Mesenchymal stem cell (in vitro differentiated cells and primary cell): ENCODE results near the gene DUS1L.

ENCODE experiments used
- DNase-seq: peaks from one replicate; pipeline ENCODE4 v3.0.0-alpha.2; 2013
- H2AFZ ChIP-seq: one replicate; pipeline ENCODE4 v1.6.1; 2013; ENCODE audit warnings: low read depth, mild to moderate bottlenecking, control low read depth, inconsistent platforms, low read length, moderate library complexity
- H2AK5ac ChIP-seq: 2 replicates; pipeline ENCODE4 v1.6.1; 2013; ENCODE audit warnings: low read length, moderate library complexity, mild to moderate bottlenecking, inconsistent platforms; ENCODE audit not compliant: severe bottlenecking
- H2BK120ac ChIP-seq: one replicate; pipeline ENCODE4 v1.6.1; 2013; ENCODE audit warnings: low read depth, mild to moderate bottlenecking, inconsistent platforms, low read length, moderate library complexity
- H2BK12ac ChIP-seq, 2 experiments: one replicate each; pipeline ENCODE4 v1.6.1; 2013; ENCODE audit warnings: inconsistent platforms in 2 of 2, low read length in 2 of 2, mild to moderate bottlenecking in 2 of 2, moderate library complexity in 2 of 2, control low read depth in 1 of 2
- H2BK15ac ChIP-seq: one replicate; pipeline ENCODE4 v1.6.1; 2013; ENCODE audit warnings: mild to moderate bottlenecking, low read depth, inconsistent platforms; ENCODE audit not compliant: poor library complexity, severe bottlenecking
- H2BK5ac ChIP-seq: 2 replicates; pipeline ENCODE4 v1.6.1; 2013; ENCODE audit warnings: low read depth, mild to moderate bottlenecking, low read length, control low read depth, inconsistent platforms; ENCODE audit not compliant: poor library complexity, severe bottlenecking
- H3K14ac ChIP-seq, 2 experiments: one replicate each; pipeline ENCODE4 v1.6.1; 2013; ENCODE audit warnings: inconsistent platforms in 2 of 2, low read length in 2 of 2, control low read depth in 1 of 2, mild to moderate bottlenecking in 1 of 2, moderate library complexity in 1 of 2
- H3K18ac ChIP-seq, 2 experiments: one replicate each; pipeline ENCODE4 v1.6.1; 2013; ENCODE audit warnings: inconsistent platforms in 2 of 2, low read length in 2 of 2, control low read depth in 1 of 2, low read depth in 1 of 2, mild to moderate bottlenecking in 1 of 2
- H3K23ac ChIP-seq, 2 experiments: one replicate each; pipeline ENCODE4 v1.6.1; 2013; ENCODE audit warnings: inconsistent platforms in 2 of 2, low read length in 2 of 2, mild to moderate bottlenecking in 2 of 2, moderate library complexity in 2 of 2, control low read depth in 1 of 2
- H3K27ac ChIP-seq: 2 replicates; pipeline ENCODE4 v1.5.1; 2013; ENCODE audit warnings: mild to moderate bottlenecking, moderate library complexity, low read length, control low read depth, inconsistent platforms; ENCODE audit not compliant: poor library complexity, severe bottlenecking
- H3K27me3 ChIP-seq, 2 experiments: 2 replicates each; pipeline versions ENCODE4 v1.6.1 to v1.7.0; 2013; ENCODE audit warnings: low read length in 2 of 2, mild to moderate bottlenecking in 2 of 2, moderate library complexity in 2 of 2, control low read depth in 1 of 2, inconsistent platforms in 1 of 2; ENCODE audit not compliant: control insufficient read depth in 1 of 2, insufficient read depth in 1 of 2
- H3K36me3 ChIP-seq, 2 experiments: 2 replicates each; pipeline versions ENCODE4 v1.6.1 to v1.7.0; 2013; ENCODE audit warnings: low read length in 2 of 2, control low read depth in 1 of 2, inconsistent platforms in 1 of 2, low read depth in 1 of 2, mild to moderate bottlenecking in 1 of 2; ENCODE audit not compliant: insufficient read depth in 2 of 2, control insufficient read depth in 1 of 2
- H3K4ac ChIP-seq, 2 experiments: one replicate each; pipeline ENCODE4 v1.6.1; 2013; ENCODE audit warnings: inconsistent platforms in 2 of 2, low read length in 2 of 2, mild to moderate bottlenecking in 2 of 2, moderate library complexity in 2 of 2, control low read depth in 1 of 2, low read depth in 1 of 2
- H3K4me1 ChIP-seq: 2 replicates; pipeline ENCODE4 v1.6.1; 2013; ENCODE audit warnings: low read depth, low read length, control low read depth; ENCODE audit not compliant: control insufficient read depth, insufficient read depth
- H3K4me2 ChIP-seq: 2 replicates; pipeline ENCODE4 v1.6.1; 2013; ENCODE audit warnings: low read length, mild to moderate bottlenecking, inconsistent platforms; ENCODE audit not compliant: poor library complexity, severe bottlenecking
- H3K4me3 ChIP-seq, 2 experiments: 2 replicates each; pipeline versions ENCODE4 v1.5.1 to v1.7.0; 2013; ENCODE audit warnings: low read length in 2 of 2, mild to moderate bottlenecking in 2 of 2, control low read depth in 1 of 2, low read depth in 1 of 2; ENCODE audit not compliant: insufficient read depth in 1 of 2
- H3K79me1 ChIP-seq: replicated peaks from 2 replicates; pipeline ENCODE4 v1.6.1; 2013; ENCODE audit warnings: mild to moderate bottlenecking, control low read depth, low read length, inconsistent platforms; ENCODE audit not compliant: poor library complexity, severe bottlenecking
- H3K9ac ChIP-seq: 2 replicates; pipeline ENCODE4 v1.7.0; 2013; ENCODE audit warnings: mild to moderate bottlenecking, low read length, moderate library complexity
- H3K9me3 ChIP-seq: 2 replicates; pipeline ENCODE4 v1.7.0; 2013; ENCODE audit warnings: mild to moderate bottlenecking, low read length; ENCODE audit not compliant: control insufficient read depth
- H4K8ac ChIP-seq: one replicate; pipeline ENCODE4 v1.6.1; 2013; ENCODE audit warnings: inconsistent platforms, mild to moderate bottlenecking, low read length, moderate library complexity
- H4K91ac ChIP-seq: one replicate; pipeline ENCODE4 v1.6.1; 2013; ENCODE audit warnings: mild to moderate bottlenecking, low read length, inconsistent platforms
- WGBS: methylation state at CpG from one replicate; pipeline ENCODE4 v1.1.7; 2013; ENCODE audit warnings: mixed read lengths; 5-methylcytosine and 5-hydroxymethylcytosine counted together

The DUS1L gene

GRCh38 chr17:82079001-82079677 is 13.5 kb upstream of the DUS1L start:
- Histone ChIP-seq H3K79me1 (peaks cover 29% of the 10 kb centered on the region), H3K23ac (no peak overlapping the region), H4K8ac (peak overlapping the region; percentile 7), H3K4me1 (peaks cover 3% of the 10 kb centered on the region), H2BK120ac (no peak overlapping the region), H3K27ac (no peak overlapping the region), H2AFZ (no peak overlapping the region), H2BK15ac (no peak overlapping the region), H2BK5ac (no peak overlapping the region), H2BK12ac (no peak overlapping the region), H4K91ac (peak overlapping the region; percentile 25), H3K18ac (no peak overlapping the region), H2AK5ac (no peak overlapping the region), H3K9ac (no peak overlapping the region), H3K4me2 (no peak overlapping the region), H3K9me3 (no peaks in the 10 kb centered on the region), H3K4ac (no peak overlapping the region), H3K4me3 (no peak overlapping the region), H3K27me3 (no peaks in the 10 kb centered on the region), H3K14ac (no peak overlapping the region), H3K36me3 (peaks cover 58 to 77% of the 10 kb centered on the region in 2 experiments)
- WGBS, result 99% methylated on average over 46 of the region's 47 CpGs
- no peak for DNase-seq

- H3K4ac ChIP-seq, result no peak overlapping the region
- no peak overlapping the region for H2BK120ac ChIP-seq
- 97% methylated on average over 17 of the region's 18 CpGs for WGBS
- H3K4me3 ChIP-seq, result no peak overlapping the region
- DNase-seq, result no peak
- no peak overlapping the region for H3K23ac ChIP-seq
- no peak overlapping the region for H3K18ac ChIP-seq
- no peak overlapping the region for H2AFZ ChIP-seq
- no peak overlapping the region for H2BK5ac ChIP-seq
- H3K79me1 ChIP-seq, result peaks cover 25% of the 10 kb centered on the region
- H3K27ac ChIP-seq, result no peak overlapping the region
- no peak overlapping the region for H2AK5ac ChIP-seq
- no peak overlapping the region for H4K91ac ChIP-seq
- H3K36me3 ChIP-seq, result peaks cover 51 to 69% of the 10 kb centered on the region in 2 experiments
- no peaks in the 10 kb centered on the region for H3K9me3 ChIP-seq
- H3K4me1 ChIP-seq, result peaks cover 3% of the 10 kb centered on the region
- no peaks in the 10 kb centered on the region for H3K27me3 ChIP-seq
- no peak overlapping the region for H2BK15ac ChIP-seq
- H3K4me2 ChIP-seq, result no peak overlapping the region
- H4K8ac ChIP-seq, result no peak overlapping the region
- H3K9ac ChIP-seq, result no peak overlapping the region
- H3K14ac ChIP-seq, result no peak overlapping the region
- H2BK12ac ChIP-seq, result no peak overlapping the region
Measured at GRCh38 chr17:82078433-82078832, 12.8 kb upstream of the DUS1L start.

- no peak overlapping the region for H3K23ac ChIP-seq
- no peak overlapping the region for H2BK12ac ChIP-seq
- peaks cover 45 to 63% of the 10 kb centered on the region in 2 experiments for H3K36me3 ChIP-seq
- peaks cover 19% of the 10 kb centered on the region for H3K79me1 ChIP-seq
- no peak overlapping the region for H3K4ac ChIP-seq
- H4K91ac ChIP-seq, result peak overlapping the region; percentile 40
- H3K27me3 ChIP-seq, result no peaks in the 10 kb centered on the region
- no peak overlapping the region for H2BK5ac ChIP-seq
- no peak overlapping the region for H2BK120ac ChIP-seq
- WGBS, result 88% methylated on average over 28 of the region's 28 CpGs
- peak overlapping the region; percentile 84 for H4K8ac ChIP-seq
- H3K4me1 ChIP-seq, result peaks cover 3% of the 10 kb centered on the region
- DNase-seq, result no peak
- H3K4me3 ChIP-seq, result no peak overlapping the region
- no peak overlapping the region for H3K18ac ChIP-seq
- no peak overlapping the region for H3K27ac ChIP-seq
- H3K9me3 ChIP-seq, result no peaks in the 10 kb centered on the region
- H2AFZ ChIP-seq, result no peak overlapping the region
- H3K4me2 ChIP-seq, result no peak overlapping the region
- no peak overlapping the region for H2AK5ac ChIP-seq
- peak overlapping the region; percentile 41 for H2BK15ac ChIP-seq
- no peak overlapping the region for H3K9ac ChIP-seq
- H3K14ac ChIP-seq, result no peak overlapping the region
Measured at GRCh38 chr17:82077617-82078358, 12.2 kb upstream of the DUS1L start.

GRCh38 chr17:82076785-82077591 is 11.4 kb upstream of the DUS1L start:
- no peak overlapping the region for H3K18ac ChIP-seq
- WGBS, result 88% methylated on average over 21 of the region's 21 CpGs
- no peak overlapping the region for H2AK5ac ChIP-seq
- H4K8ac ChIP-seq, result no peak overlapping the region
- H2AFZ ChIP-seq, result no peak overlapping the region
- H3K4me1 ChIP-seq, result peaks cover 3% of the 10 kb centered on the region
- peaks cover 37 to 55% of the 10 kb centered on the region in 2 experiments for H3K36me3 ChIP-seq
- peaks cover 12% of the 10 kb centered on the region for H3K79me1 ChIP-seq
- H3K23ac ChIP-seq, result no peak overlapping the region
- no peak for DNase-seq
- no peak overlapping the region for H4K91ac ChIP-seq
- H3K27me3 ChIP-seq, result no peaks in the 10 kb centered on the region
- no peak overlapping the region for H3K9ac ChIP-seq
- no peak overlapping the region for H3K4ac ChIP-seq
- H3K4me2 ChIP-seq, result no peak overlapping the region
- H3K27ac ChIP-seq, result no peak overlapping the region
- H3K9me3 ChIP-seq, result no peaks in the 10 kb centered on the region
- H2BK120ac ChIP-seq, result no peak overlapping the region
- H2BK5ac ChIP-seq, result no peak overlapping the region
- H2BK15ac ChIP-seq, result no peak overlapping the region
- H3K14ac ChIP-seq, result no peak overlapping the region
- H2BK12ac ChIP-seq, result no peak overlapping the region
- H3K4me3 ChIP-seq, result no peak overlapping the region
